Panc1 (cell line): ENCODE results near the gene KIF1A. TPM values are rescaled to one million over a fixed set of nuclear protein-coding genes. Genes with fewer than 3 reads are reported as not detected.

Source experiments
- ATAC-seq: fragments of 200-7000 bp; cut with Tn5 transposase; 2 replicates; pipeline ENCODE4 v1.9.1; 2020; ENCODE audit warnings: mild to moderate bottlenecking, moderate library complexity
- BruUV-seq: library from RNA; stranded (reverse); fragments of 400-500 nt; replicated peaks from 2 replicates; lab custom pipeline; 2021; lab: Mats Ljungman, UMichigan
- CTCF ChIA-PET: fragments of 300-600 bp; sonication (Branson Sonifier 250); formaldehyde crosslinking; loops from one replicate; lab custom pipeline; 2022; ENCODE audit warnings: antibody characterized with exemption; lab: Charles Lee
- POLR2A ChIA-PET: fragments of 300-600 bp; sonication (Branson Sonifier 250); formaldehyde crosslinking; loops from one replicate; lab custom pipeline; 2022; ENCODE audit warnings: antibody characterized with exemption; lab: Charles Lee
- DNase-seq: peaks from one replicate; pipeline ENCODE4 v3.0.0-alpha.2; 2010; ENCODE audit warnings: low read depth, low spot score
- H3K27ac ChIP-seq: 2 replicates; pipeline ENCODE4 v1.5.1; 2011; ENCODE audit warnings: mild to moderate bottlenecking, low read length, inconsistent platforms
- H3K27me3 ChIP-seq: fragments of 200-500 bp; sonication (Bioruptor generic); 2 replicates; pipeline ENCODE4 v1.6.0; 2014; ENCODE audit warnings: low read length, inconsistent platforms; ENCODE audit not compliant: control insufficient read depth, insufficient read depth
- H3K36me3 ChIP-seq: fragments of 200-500 bp; sonication (Bioruptor generic); 2 replicates; pipeline ENCODE4 v1.5.1; 2014; ENCODE audit warnings: inconsistent platforms, mild to moderate bottlenecking, low read length, moderate library complexity; ENCODE audit not compliant: control insufficient read depth, insufficient read depth
- H3K4me1 ChIP-seq: 2 replicates; pipeline ENCODE4 v1.5.1; 2011; ENCODE audit warnings: inconsistent platforms, mild to moderate bottlenecking, low read length, moderate library complexity; ENCODE audit not compliant: control insufficient read depth, insufficient read depth
- H3K4me3 ChIP-seq, 2 experiments: 2 replicates each; pipeline ENCODE4 v1.5.1; 2011 to 2012; ENCODE audit warnings: low read depth in 2 of 2, low read length in 2 of 2, mild to moderate bottlenecking in 2 of 2, inconsistent platforms in 1 of 2, moderate library complexity in 1 of 2
- H3K9me3 ChIP-seq: fragments of 200-500 bp; sonication (Bioruptor generic); 2 replicates; pipeline ENCODE4 v1.5.1; 2014; ENCODE audit warnings: low read depth, mild to moderate bottlenecking, inconsistent platforms, low read length, moderate library complexity; ENCODE audit not compliant: control insufficient read depth, insufficient read depth
- CTCF ChIP-seq: fragments of 450-650 bp; IDR thresholded peaks from 2 replicates; pipeline ENCODE4 v1.5.1; 2017; ENCODE audit warnings: mild to moderate bottlenecking
- POLR2AphosphoS5 ChIP-seq: IDR thresholded peaks from 2 replicates; pipeline ENCODE4 v1.6.1; 2012; ENCODE audit warnings: mild to moderate bottlenecking, low read depth, low read length, moderate library complexity
- REST ChIP-seq, 2 experiments: IDR thresholded peaks; 2 replicates each; pipeline ENCODE4 v1.6.1; 2011 to 2012; ENCODE audit warnings: low read depth in 2 of 2, control low read depth in 1 of 2, low read length in 1 of 2, mild to moderate bottlenecking in 1 of 2, moderate library complexity in 1 of 2; ENCODE audit not compliant: insufficient read depth in 1 of 2
- SIN3A ChIP-seq: IDR thresholded peaks from 2 replicates; pipeline ENCODE4 v1.6.1; 2012; ENCODE audit warnings: low read depth, mild to moderate bottlenecking, low read length, moderate library complexity, borderline replicate concordance; ENCODE audit not compliant: insufficient read depth
- TCF7L2 ChIP-seq: IDR thresholded peaks from 2 replicates; pipeline ENCODE4 v1.6.1; 2011; ENCODE audit warnings: mild to moderate bottlenecking, low read depth, low read length, inconsistent platforms
- in situ Hi-C: cut with HindIII; loops from 2 replicates; pipeline ENCODE4 v1.10.0; 2016; ENCODE audit warnings: low sequenced_read_pairs, low pct_unique_long_range_greater_than_20kb
- intact Hi-C: fragments of 100-400 bp; cut with micrococcal nuclease; formaldehyde crosslinking; loops from one replicate; pipeline ENCODE4 v1.10.0; 2022; ENCODE audit not compliant: unreplicated experiment
- total RNA-seq: library from RNA; stranded (reverse); gene quantifications from one replicate; pipeline ENCODE4 v1.2.1, GENCODE V29; 2021; ENCODE audit not compliant: unreplicated experiment

Gene KIF1A
- total RNA-seq, 1 experiment from 2014 or later, result 132 TPM

GRCh38 chr2:240834377-240834975 lies 14.5 kb upstream of the KIF1A start:
- CTCF ChIA-PET, result no interaction called here
- DNase-seq (no peak), ATAC-seq (no peak)
- Histone ChIP-seq H3K9me3 (no peaks in the 10 kb centered on the region), H3K4me1 (peaks cover 6% of the 10 kb centered on the region), H3K36me3 (no peaks in the 10 kb centered on the region), H3K4me3 (no peak overlapping the region), H3K27me3 (peaks cover under 1% of the 10 kb centered on the region; the same call in 1 of the 2 replicates), H3K27ac (no peak overlapping the region)
- POLR2A ChIA-PET, result no interaction called here
- no TSS peak for BruUV-seq
- TF ChIP-seq CTCF, result no peak; the same call in 1 of the 2 replicates
- TF ChIP-seq POLR2AphosphoS5, result no peak
- no peak for TF ChIP-seq SIN3A
- no peak for TF ChIP-seq REST (IDR thresholded peaks at IDR 0.05; ENCODE audit: insufficient read depth in 1 of 2, low read depth in 2 of 2, low read length in 1 of 2)
- TF ChIP-seq TCF7L2, result no peak
- in situ Hi-C loops, result no loop called here
- intact Hi-C loops, result no loop called here

GRCh38 chr2:240833724-240834285 lies 13.8 kb upstream of the KIF1A start:
- Histone ChIP-seq H3K9me3 (no peaks in the 10 kb centered on the region), H3K4me1 (peaks cover 6% of the 10 kb centered on the region), H3K4me3 (no peak overlapping the region), H3K36me3 (no peaks in the 10 kb centered on the region), H3K27ac (no peak overlapping the region), H3K27me3 (peaks cover 7% of the 10 kb centered on the region)
- ATAC-seq (peak; percentile 18), DNase-seq (no peak)
- POLR2A ChIA-PET, result no interaction called here
- CTCF ChIA-PET, result no interaction called here
- in situ Hi-C loops, result no loop called here
- intact Hi-C loops, result no loop called here
- BruUV-seq, result no TSS peak
- TF ChIP-seq CTCF (no peak), SIN3A (no peak), REST (IDR thresholded peaks at IDR 0.05; ENCODE audit: insufficient read depth in 1 of 2, low read depth in 2 of 2, low read length in 1 of 2) (no peak), TCF7L2 (no peak), POLR2AphosphoS5 (no peak)
